LNCAP (cell line): ENCODE data around the gene PPL.

Experiments used
- TF ChIP-seq, protein P1 (sequence below): fragments of 450-650 bp; IDR thresholded peaks from 2 replicates; pipeline ENCODE4 v1.5.1; 2017; ENCODE audit warnings: mild to moderate bottlenecking

PPL gene

DNA sequence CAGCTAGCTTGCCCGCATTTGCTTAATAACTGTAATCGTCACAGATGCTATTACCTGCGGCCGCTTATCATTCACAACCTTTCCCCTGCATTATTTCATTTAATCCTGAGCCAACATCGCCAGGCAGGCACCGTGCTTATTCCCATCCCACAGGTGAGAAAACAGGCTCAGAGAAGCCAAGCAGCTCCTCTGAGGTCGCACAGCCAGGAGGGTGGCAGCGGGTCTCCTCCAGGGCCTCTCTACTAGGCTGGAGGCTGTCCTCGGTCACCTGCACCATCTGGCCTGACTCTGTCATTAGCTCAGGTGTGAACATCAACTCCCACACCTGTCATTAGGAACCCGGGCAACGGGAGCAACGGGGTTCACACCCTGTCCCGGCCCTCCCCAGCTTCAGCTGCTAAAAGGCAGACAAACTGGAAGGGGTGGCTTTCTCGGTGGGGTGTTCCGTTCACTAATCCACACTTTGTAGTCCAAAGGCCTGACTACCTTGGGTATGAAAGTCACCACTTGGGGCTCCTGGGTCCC, 3.0 kb downstream of the PPL start:
- TF ChIP-seq, protein P1, sequence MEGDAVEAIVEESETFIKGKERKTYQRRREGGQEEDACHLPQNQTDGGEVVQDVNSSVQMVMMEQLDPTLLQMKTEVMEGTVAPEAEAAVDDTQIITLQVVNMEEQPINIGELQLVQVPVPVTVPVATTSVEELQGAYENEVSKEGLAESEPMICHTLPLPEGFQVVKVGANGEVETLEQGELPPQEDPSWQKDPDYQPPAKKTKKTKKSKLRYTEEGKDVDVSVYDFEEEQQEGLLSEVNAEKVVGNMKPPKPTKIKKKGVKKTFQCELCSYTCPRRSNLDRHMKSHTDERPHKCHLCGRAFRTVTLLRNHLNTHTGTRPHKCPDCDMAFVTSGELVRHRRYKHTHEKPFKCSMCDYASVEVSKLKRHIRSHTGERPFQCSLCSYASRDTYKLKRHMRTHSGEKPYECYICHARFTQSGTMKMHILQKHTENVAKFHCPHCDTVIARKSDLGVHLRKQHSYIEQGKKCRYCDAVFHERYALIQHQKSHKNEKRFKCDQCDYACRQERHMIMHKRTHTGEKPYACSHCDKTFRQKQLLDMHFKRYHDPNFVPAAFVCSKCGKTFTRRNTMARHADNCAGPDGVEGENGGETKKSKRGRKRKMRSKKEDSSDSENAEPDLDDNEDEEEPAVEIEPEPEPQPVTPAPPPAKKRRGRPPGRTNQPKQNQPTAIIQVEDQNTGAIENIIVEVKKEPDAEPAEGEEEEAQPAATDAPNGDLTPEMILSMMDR: no peak

DNA sequence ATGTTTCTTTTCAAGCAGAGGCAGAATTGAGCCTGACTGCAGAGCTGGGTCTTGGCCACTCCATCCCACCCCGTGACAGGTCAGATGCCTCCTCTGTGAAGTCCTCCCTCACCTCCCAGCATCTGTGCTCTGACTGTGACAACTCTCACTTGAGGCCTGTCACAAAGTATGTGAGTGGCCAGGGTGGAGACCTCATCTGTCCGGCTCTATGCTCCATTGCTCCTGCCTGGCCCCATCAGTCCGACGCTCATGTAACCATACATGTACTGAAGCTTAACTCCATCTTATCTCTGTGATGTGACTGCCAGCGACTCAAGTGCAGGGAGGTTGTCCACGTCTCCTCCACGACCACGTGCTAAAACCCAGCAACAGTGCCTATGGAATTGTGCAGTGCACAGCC, 3.5 kb downstream of the PPL start:
- TF ChIP-seq, protein P1: no peak

DNA sequence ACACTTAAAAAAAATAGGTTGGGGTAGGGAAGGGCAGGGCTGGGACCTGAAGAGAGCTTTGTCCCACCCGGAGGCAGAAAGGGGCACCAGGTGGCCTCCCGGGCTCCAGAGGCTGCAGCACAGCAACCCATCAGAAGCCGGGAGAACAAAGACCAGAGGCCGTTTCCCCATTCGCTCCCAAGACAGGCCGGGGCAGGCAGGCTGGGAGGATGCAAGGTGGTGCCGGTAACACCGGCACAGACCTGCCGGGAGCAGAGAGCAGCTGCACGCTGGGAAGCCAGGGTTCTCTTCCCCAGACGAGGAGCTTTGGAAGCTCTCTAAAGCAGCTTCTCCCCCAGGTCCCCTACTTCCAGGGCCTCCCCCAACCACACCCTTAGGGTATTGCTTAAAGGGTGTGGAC, 5.6 kb downstream of the PPL start:
- TF ChIP-seq, protein P1: no peak

DNA sequence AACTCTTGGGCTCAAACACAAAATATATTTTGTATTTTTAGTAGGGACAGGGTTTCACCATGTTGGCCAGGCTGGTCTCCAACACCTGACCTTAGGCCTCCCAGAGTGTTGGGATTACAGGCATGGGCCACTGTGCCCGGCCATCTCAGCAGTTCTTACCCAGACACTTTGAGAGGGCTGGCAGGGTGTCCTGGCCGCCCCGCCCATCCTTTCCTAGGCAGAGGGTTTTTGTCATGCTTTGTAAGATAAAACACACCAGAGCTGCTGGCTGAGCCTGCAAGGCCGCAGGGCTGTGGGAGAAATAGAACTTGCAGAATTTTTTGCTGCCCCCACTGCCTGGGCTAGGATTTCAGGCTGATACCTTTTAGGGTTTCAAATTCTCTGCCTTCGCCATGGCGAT, 8.7 kb downstream of the PPL start:
- TF ChIP-seq, protein P1: no peak

DNA sequence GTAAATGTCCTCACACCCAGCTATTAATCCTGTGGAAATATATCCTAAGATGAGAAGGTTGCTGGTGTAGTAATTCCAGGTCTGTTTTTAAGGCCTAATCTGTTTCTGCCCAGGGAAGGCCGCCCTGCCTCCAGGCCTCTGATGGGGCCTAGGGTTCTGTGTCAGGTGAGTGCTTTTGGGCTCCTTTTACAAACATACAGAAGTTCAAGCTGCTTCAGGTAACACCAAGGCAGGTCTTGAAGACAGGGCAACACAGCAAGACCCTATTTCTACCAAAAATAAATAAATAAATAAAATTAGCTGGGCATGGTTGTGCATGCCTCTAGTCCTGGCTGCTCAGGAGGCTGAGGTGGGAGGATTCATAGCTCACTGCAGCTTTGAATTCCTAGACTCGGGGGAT, 9.3 kb downstream of the PPL start:
- TF ChIP-seq, protein P1: no peak

DNA sequence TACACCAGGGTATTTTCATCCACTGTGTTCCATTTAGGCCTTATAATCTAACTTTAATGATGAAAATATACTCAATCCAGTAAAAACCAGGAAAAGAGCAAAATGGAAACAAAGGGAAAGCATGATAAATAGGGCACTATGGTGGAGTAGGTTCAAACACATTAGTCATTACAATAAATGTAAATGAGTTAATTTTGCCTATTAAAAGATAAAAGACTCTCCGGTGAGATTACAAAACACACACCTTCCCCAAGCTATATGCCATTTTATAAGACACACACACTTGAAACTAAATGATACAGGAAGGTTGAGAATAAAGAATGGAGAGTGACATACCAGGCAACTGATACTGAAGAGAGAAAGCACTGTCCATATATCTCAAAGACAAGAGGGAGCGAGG, 10.0 kb downstream of the PPL start:
- TF ChIP-seq, protein P1: no peak

DNA sequence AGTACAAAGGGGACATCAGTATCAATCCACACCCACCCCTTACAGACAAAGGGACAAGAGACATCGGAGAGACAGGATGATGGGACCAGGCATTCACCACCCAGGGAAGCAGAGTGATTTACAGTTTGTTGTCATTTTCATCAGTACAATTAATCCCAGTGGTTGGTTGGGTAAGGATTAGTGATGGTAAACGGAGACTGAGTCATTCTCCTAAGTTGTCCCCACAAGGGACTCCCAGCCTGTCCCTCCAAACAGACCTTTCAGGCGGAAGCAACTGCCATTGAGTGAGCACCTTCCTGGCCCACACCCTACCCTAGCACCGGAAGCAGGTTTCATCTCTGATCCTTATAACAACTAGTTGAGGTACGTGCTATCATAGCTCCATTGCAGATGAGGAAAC, 11.2 kb downstream of the PPL start:
- TF ChIP-seq, protein P1: no peak

DNA sequence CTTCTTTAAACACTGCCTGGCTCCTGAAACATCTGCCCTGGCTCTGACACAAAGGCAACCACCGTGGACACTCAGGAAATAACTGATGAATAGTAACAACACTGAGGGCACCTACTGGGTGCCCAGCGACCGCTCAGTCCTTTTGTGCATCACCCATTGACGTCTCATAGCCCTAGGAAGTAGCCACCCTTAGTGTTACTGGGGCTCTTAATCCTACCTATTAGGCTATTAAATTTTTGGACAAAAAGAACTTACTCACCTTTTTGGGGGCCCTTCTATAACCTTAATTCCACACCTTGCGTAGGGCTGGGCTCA, 11.7 kb downstream of the PPL start:
- TF ChIP-seq, protein P1: no peak
